CD4-positive, alpha-beta T cell treated with Interleukin-21 for 1 hour (primary cell): ENCODE results near the gene P2RX2.
"Not testable (repeated sequence)": the region's sequence is repeated elsewhere in the genome, so short reads cannot be mapped to it uniquely, and the experiment has no call there.

Source experiments
- DNase-seq: peaks from one replicate; pipeline ENCODE4 v3.0.0-alpha.2; 2020

P2RX2 gene

GRCh38 chr12:132584429-132584828, 34.1 kb upstream of the P2RX2 start:
- no peak for DNase-seq

- no peak for DNase-seq
Measured at GRCh38 chr12:132585177-132585576, 33.4 kb upstream of the P2RX2 start.

- DNase-seq: no peak
Measured at GRCh38 chr12:132586929-132587328, 31.6 kb upstream of the P2RX2 start.

GRCh38 chr12:132587781-132588180, 30.8 kb upstream of the P2RX2 start:
- DNase-seq: no peak

GRCh38 chr12:132588319-132588718, 30.3 kb upstream of the P2RX2 start:
- DNase-seq: no peak

GRCh38 chr12:132588821-132589669, 29.5 kb upstream of the P2RX2 start:
- no peak for DNase-seq

GRCh38 chr12:132591107-132591935, 27.3 kb upstream of the P2RX2 start:
- DNase-seq: no peak

- no peak for DNase-seq
Measured at GRCh38 chr12:132592282-132592970, 26.1 kb upstream of the P2RX2 start.

GRCh38 chr12:132593071-132593470, 25.5 kb upstream of the P2RX2 start:
- no peak for DNase-seq

- DNase-seq: no peak
Measured at GRCh38 chr12:132593521-132593920, 25.1 kb upstream of the P2RX2 start.

- no peak for DNase-seq
Measured at GRCh38 chr12:132593938-132594358, 24.6 kb upstream of the P2RX2 start.

- DNase-seq: no peak
Measured at GRCh38 chr12:132595183-132595582, 23.4 kb upstream of the P2RX2 start.

- no peak for DNase-seq
Measured at GRCh38 chr12:132596016-132596415, 22.6 kb upstream of the P2RX2 start.

- peak; percentile 60 for DNase-seq
Measured at GRCh38 chr12:132597333-132598316, 21.0 kb upstream of the P2RX2 start.

- not testable (repeated sequence) for DNase-seq
Measured at GRCh38 chr12:132599502-132599901, 19.1 kb upstream of the P2RX2 start.

- DNase-seq: peak; percentile 33
Measured at GRCh38 chr12:132600048-132601032, 18.2 kb upstream of the P2RX2 start.

GRCh38 chr12:132601171-132601883, 17.2 kb upstream of the P2RX2 start:
- no peak for DNase-seq

GRCh38 chr12:132602572-132603239, 15.9 kb upstream of the P2RX2 start:
- no peak for DNase-seq
